Thyroid gland (tissue), 4 donors: ENCODE results near the gene NCBP1. TPM values are rescaled to one million over a fixed set of nuclear protein-coding genes. Genes with fewer than 3 reads are reported as not detected.
A peak's percentile ranks its signal among the peaks of the same experiment; 100 is the strongest.

Experiments
- DNase-seq, 2 donors: peaks; one replicate each; pipeline ENCODE4 v3.0.0-alpha.2; 2019
- H3K27ac ChIP-seq, 3 donors: fragments of 200-600 bp; sonication (generic); 1 replicate in 2 of 3; 2 replicates in 1 of 3; pipeline ENCODE4 v1.5.1; 2016 to 2019; ENCODE audit warnings: mild to moderate bottlenecking in 1 of 3, moderate library complexity in 1 of 3
- H3K27me3 ChIP-seq: fragments of 200-600 bp; sonication (generic); one replicate; pipeline ENCODE4 v1.5.1; 2019
- H3K36me3 ChIP-seq, 2 donors: fragments of 200-600 bp; sonication (generic); one replicate each; pipeline ENCODE4 v1.5.1; 2016 to 2019
- H3K4me1 ChIP-seq, 2 donors: fragments of 200-600 bp; sonication (generic); one replicate each; pipeline ENCODE4 v1.5.1; 2017 to 2019
- H3K4me3 ChIP-seq, 3 donors: fragments of 200-600 bp; sonication (generic); replicated peaks in 1 of 3; 1 replicate in 2 of 3; 2 replicates in 1 of 3; pipeline ENCODE4 v1.5.1; 2016; ENCODE audit warnings: mild to moderate bottlenecking in 1 of 3
- H3K9me3 ChIP-seq: fragments of 200-600 bp; sonication (generic); one replicate; pipeline ENCODE4 v1.5.1; 2017
- POLR2A ChIP-seq, 2 donors: fragments of 450-650 bp; IDR thresholded peaks; one replicate each; pipeline ENCODE4 v1.6.1; 2017; ENCODE audit warnings: antibody characterized with exemption in 2 of 2, mild to moderate bottlenecking in 2 of 2, moderate library complexity in 1 of 2
- WGBS, 2 donors: methylation state at CpG; one replicate each; pipeline ENCODE4 v1.1.5; 2017; 5-methylcytosine and 5-hydroxymethylcytosine counted together
- intact Hi-C: fragments of 100-400 bp; cut with DNase I; formaldehyde crosslinking; loops from one replicate; pipeline ENCODE4 v1.15.1; 2023
- total RNA-seq, 4 donors: library from RNA; depleted of rRNA; stranded (reverse); fragments of >200 nt; gene quantifications; one replicate each; pipeline ENCODE4 v1.2.3, GENCODE V29; 2016
- TF ChIP-seq, protein P1 (sequence below), 6 experiments: fragments of 200-600 bp in 3 of 6; fragments of 450-650 bp in 3 of 6; sonication (generic) in 3 of 6; IDR thresholded peaks; one replicate each; pipeline ENCODE4 v1.5.1; 2016 to 2019; ENCODE audit warnings: antibody characterized with exemption in 6 of 6, mild to moderate bottlenecking in 2 of 6, inconsistent platforms in 1 of 6, moderate library complexity in 1 of 6

NCBP1 gene
- total RNA-seq, 4 donors from 2014 or later, result 25.7 to 40.4 (median 28.8) TPM

DNA sequence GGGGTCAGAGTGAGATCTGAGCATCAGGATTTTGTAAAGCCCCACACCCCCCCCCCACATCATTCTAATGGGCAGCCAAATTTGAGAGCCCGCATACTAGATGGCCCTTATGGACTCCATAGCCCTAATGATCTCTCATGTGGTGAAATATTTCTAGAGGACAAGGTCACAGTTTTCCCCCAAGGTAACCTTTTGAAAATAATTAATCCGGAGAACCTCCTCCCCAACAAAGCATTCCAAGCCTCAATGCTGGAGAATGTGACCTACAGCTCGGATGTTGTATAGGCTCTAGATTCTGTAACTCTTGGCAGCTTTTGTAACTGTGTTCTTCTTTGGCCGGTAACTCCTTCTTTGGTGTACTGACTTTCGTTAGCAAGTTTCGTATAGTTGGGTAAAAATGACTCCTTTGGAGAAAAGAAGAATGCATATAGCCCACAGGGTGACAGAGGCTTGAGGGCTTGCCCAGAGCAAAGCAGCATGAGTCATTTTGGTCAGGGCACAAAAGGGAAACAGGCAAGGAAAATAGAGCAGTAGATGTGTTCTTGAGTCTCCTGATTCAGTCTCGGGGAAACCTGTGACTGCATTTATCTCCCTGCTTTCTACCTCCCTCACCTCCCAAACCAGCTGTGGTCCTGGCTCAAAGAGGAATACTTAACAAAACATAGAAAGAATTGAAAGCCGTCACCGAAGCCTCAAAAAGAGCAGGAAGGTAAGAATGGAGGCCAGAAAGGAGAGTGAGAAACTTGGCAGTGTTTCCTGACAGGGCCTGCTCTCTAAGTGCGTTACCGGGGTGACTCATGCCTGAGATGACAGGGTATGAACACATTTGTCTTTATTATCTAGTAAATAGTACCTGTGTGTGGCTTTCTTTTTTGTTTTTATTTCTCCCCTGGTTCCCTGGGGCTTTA is 70.1 kb downstream of the NCBP1 start:
- Histone ChIP-seq H3K9me3 (no peaks in the 10 kb centered on the region), H3K27me3 (no peaks in the 10 kb centered on the region), H3K4me3 (no peak overlapping the region), H3K4me1 (peaks cover 0 to 13% of the 10 kb centered on the region in 2 donors), H3K27ac (peak overlapping the region in 1 of 3 donors; percentile 18), H3K36me3 (peaks cover 0 to 5% of the 10 kb centered on the region in 2 donors)
- intact Hi-C loops, result loop anchor here (10.0 kb wide), 1 partner anchor 201 kb away; no protein-coding TSS in a partner anchor
- TF ChIP-seq, protein P1, sequence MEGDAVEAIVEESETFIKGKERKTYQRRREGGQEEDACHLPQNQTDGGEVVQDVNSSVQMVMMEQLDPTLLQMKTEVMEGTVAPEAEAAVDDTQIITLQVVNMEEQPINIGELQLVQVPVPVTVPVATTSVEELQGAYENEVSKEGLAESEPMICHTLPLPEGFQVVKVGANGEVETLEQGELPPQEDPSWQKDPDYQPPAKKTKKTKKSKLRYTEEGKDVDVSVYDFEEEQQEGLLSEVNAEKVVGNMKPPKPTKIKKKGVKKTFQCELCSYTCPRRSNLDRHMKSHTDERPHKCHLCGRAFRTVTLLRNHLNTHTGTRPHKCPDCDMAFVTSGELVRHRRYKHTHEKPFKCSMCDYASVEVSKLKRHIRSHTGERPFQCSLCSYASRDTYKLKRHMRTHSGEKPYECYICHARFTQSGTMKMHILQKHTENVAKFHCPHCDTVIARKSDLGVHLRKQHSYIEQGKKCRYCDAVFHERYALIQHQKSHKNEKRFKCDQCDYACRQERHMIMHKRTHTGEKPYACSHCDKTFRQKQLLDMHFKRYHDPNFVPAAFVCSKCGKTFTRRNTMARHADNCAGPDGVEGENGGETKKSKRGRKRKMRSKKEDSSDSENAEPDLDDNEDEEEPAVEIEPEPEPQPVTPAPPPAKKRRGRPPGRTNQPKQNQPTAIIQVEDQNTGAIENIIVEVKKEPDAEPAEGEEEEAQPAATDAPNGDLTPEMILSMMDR (IDR thresholded peaks at IDR 0.05), result no peak
- TF ChIP-seq POLR2A (IDR thresholded peaks at IDR 0.05), result no peak
- 71 to 75% methylated on average over 11 of the region's 11 CpGs for WGBS, 2 donors
- no peak for DNase-seq

DNA sequence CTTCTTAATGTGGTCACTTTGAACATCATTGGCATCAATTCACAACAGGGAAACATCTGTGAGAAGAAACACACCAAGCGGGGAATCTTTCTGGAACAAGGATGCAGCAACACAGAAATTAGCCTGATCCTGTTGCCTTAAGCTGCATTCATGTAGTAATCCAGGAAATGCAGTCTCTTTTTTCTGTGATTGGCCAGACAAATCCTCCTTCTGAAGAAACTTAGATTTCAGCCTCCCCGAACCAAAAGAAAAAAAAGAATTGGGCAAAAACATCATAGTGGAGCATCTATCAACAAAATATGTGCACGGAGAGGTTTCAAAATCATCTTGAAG is 70.7 kb downstream of the NCBP1 start:
- H3K36me3 ChIP-seq, result peaks cover 0 to 5% of the 10 kb centered on the region in 2 donors
- no peaks in the 10 kb centered on the region for H3K9me3 ChIP-seq
- intact Hi-C loops, result loop anchor here (10.0 kb wide), 1 partner anchor 200 kb away; no protein-coding TSS in a partner anchor
- no peak for DNase-seq
- 80 to 87% methylated on average over 3 of the region's 3 CpGs for WGBS, 2 donors
- TF ChIP-seq, protein P1 (IDR thresholded peaks at IDR 0.05), result no peak
- no peak for TF ChIP-seq POLR2A (IDR thresholded peaks at IDR 0.05)
- H3K4me3 ChIP-seq, result no peak overlapping the region
- peak overlapping the region in 1 of 3 donors; percentile 18 for H3K27ac ChIP-seq
- no peaks in the 10 kb centered on the region for H3K27me3 ChIP-seq
- H3K4me1 ChIP-seq, result peaks cover 0 to 13% of the 10 kb centered on the region in 2 donors

- H3K27me3 ChIP-seq, result no peaks in the 10 kb centered on the region
- WGBS, 2 donors, result 87 to 88% methylated on average over 4 of the region's 4 CpGs
- intact Hi-C loops, result loop anchor here (10.0 kb wide), 1 partner anchor 200 kb away; no protein-coding TSS in a partner anchor
- H3K4me3 ChIP-seq, result no peak overlapping the region
- no peaks in the 10 kb centered on the region for H3K9me3 ChIP-seq
- no peak for DNase-seq
- H3K36me3 ChIP-seq, result peaks cover 0 to 5% of the 10 kb centered on the region in 2 donors
- H3K4me1 ChIP-seq, result peaks cover 0 to 13% of the 10 kb centered on the region in 2 donors
- TF ChIP-seq, protein P1 (IDR thresholded peaks at IDR 0.05), result no peak
- no peak for TF ChIP-seq POLR2A (IDR thresholded peaks at IDR 0.05)
- H3K27ac ChIP-seq, result no peak overlapping the region
These were observed 71.2 kb downstream of the NCBP1 start for GRCh38 chr9:97704851-97705250.

DNA sequence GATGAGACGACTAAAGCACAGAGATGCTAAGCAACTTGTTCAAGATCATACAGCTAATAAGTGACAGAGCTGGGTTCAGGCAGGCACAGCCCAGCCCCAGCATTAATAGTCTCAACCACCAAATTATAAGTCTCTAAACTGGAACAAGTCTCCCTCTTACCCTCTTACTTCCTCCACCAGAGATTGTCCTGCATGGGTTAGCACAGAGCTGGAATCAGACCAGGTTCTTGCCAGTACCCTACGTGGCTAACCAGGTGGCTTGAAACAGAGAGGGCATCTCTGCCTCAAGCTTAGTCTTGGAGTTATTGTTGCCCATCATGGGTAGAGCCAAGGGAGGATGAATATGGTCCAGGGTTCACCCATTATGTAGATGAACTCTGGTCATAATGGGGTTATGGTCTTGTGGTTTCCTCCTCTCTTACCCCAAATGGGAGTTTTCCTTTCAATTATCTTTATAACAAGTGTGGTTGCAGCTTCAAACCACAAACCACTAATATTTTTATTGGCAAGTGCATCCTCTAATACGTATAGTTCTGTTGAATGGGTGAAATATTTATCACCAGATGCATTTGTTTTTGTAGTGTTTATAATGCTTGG is 71.8 kb downstream of the NCBP1 start:
- DNase-seq, result peak; percentile 51 to 52
- intact Hi-C loops, result loop anchor here (10.0 kb wide), 1 partner anchor 199 kb away; no protein-coding TSS in a partner anchor
- Histone ChIP-seq H3K4me1 (peaks cover 0 to 14% of the 10 kb centered on the region in 2 donors), H3K27me3 (no peaks in the 10 kb centered on the region), H3K9me3 (no peaks in the 10 kb centered on the region), H3K27ac (peak overlapping the region in 1 of 3 donors; percentile 17), H3K36me3 (peaks cover 0 to 5% of the 10 kb centered on the region in 2 donors), H3K4me3 (no peak overlapping the region)
- 43 to 49% methylated on average over 3 of the region's 3 CpGs for WGBS, 2 donors
- no peak for TF ChIP-seq POLR2A (IDR thresholded peaks at IDR 0.05)
- TF ChIP-seq, protein P1 (IDR thresholded peaks at IDR 0.05), result no peak
